Activated B cell treated with CpG ODN at 0.5 μM for 24 hours (primary cell): ENCODE measurements around the gene CLPX. TPM values are rescaled to one million over a fixed set of nuclear protein-coding genes. Genes with fewer than 3 reads are reported as not detected.
"Not testable (repeated sequence)": the region's sequence is repeated elsewhere in the genome, so short reads cannot be mapped to it uniquely, and the experiment has no call there.

Source experiments
- ATAC-seq: fragments of 200-7000 bp; cut with Tn5 transposase; one replicate; pipeline ENCODE4 v1.10.0; 2021; ENCODE audit warnings: low read depth, mild to moderate bottlenecking, moderate library complexity
- CTCF ChIA-PET: fragments of 350-600 bp; sonication (Branson Sonifier 250); formaldehyde crosslinking; loops from one replicate; lab custom pipeline; 2021; ENCODE audit warnings: antibody characterized with exemption; lab: Charles Lee
- POLR2A ChIA-PET: fragments of 350-600 bp; sonication (Branson Sonifier 250); formaldehyde crosslinking; loops from one replicate; lab custom pipeline; 2021; ENCODE audit warnings: antibody characterized with exemption; lab: Charles Lee
- DNase-seq: peaks from one replicate; pipeline ENCODE4 v3.0.0; 2022
- H3K27ac Mint-ChIP-seq: one replicate; pipeline ENCODE4 v1.8.0; 2020; ENCODE audit warnings: mixed read lengths
- H3K27me3 Mint-ChIP-seq: one replicate; pipeline ENCODE4 v1.8.0; 2021; ENCODE audit warnings: mixed read lengths
- H3K36me3 Mint-ChIP-seq: one replicate; pipeline ENCODE4 v1.8.0; 2021; ENCODE audit warnings: low read depth, mixed read lengths
- H3K4me1 Mint-ChIP-seq: one replicate; pipeline ENCODE4 v1.8.0; 2021; ENCODE audit warnings: mixed read lengths
- H3K4me3 Mint-ChIP-seq: one replicate; pipeline ENCODE4 v1.8.0; 2020; ENCODE audit warnings: mild to moderate bottlenecking, mixed read lengths
- H3K9me3 Mint-ChIP-seq: one replicate; pipeline ENCODE4 v1.8.0; 2020; ENCODE audit warnings: mixed read lengths
- intact Hi-C: fragments of 100-400 bp; cut with micrococcal nuclease; formaldehyde crosslinking; loops from one replicate; pipeline ENCODE4 v1.15.1; 2024
- total RNA-seq: library from RNA; stranded (reverse); gene quantifications from 2 replicates; pipeline ENCODE4 v1.2.3, GENCODE V29; 2022
- TF ChIP-seq, protein P1 (sequence below): fragments of 200-600 bp; IDR thresholded peaks from one replicate; pipeline ENCODE4 v1.8.0; 2022; ENCODE audit warnings: antibody characterized with exemption, mild to moderate bottlenecking

Gene CLPX
- total RNA-seq, 1 donor from 2014 or later, result 53.5 TPM

DNA sequence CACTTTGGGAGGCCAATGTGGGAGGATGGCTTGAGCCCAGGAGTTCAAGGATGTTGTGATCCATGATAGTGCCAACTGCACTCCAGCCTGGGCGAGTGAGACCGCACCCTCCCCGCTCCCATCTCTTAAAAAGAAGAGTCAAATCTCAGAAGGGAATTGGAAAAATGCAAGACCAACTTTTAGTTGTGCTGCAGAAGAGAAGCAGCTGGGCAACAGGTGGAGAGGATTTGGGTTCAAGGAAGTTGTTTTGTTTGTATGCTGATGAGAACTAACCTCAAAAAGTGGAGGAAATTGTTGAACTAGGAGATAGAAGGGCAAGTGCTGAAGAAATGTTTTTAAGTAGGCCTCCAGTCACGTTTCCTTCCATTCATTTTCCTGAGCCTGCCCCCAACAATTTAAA lies 38.7 kb downstream of the CLPX start:
- POLR2A ChIA-PET, result no interaction called here
- Mint-ChIP-seq H3K36me3 (peaks cover 33% of the 10 kb centered on the region), H3K4me3 (no peak overlapping the region), H3K27me3 (no peaks in the 10 kb centered on the region), H3K9me3 (no peaks in the 10 kb centered on the region), H3K27ac (no peak overlapping the region), H3K4me1 (no peaks in the 10 kb centered on the region)
- CTCF ChIA-PET, result no interaction called here
- intact Hi-C loops, result no loop called here
- TF ChIP-seq, protein P1, sequence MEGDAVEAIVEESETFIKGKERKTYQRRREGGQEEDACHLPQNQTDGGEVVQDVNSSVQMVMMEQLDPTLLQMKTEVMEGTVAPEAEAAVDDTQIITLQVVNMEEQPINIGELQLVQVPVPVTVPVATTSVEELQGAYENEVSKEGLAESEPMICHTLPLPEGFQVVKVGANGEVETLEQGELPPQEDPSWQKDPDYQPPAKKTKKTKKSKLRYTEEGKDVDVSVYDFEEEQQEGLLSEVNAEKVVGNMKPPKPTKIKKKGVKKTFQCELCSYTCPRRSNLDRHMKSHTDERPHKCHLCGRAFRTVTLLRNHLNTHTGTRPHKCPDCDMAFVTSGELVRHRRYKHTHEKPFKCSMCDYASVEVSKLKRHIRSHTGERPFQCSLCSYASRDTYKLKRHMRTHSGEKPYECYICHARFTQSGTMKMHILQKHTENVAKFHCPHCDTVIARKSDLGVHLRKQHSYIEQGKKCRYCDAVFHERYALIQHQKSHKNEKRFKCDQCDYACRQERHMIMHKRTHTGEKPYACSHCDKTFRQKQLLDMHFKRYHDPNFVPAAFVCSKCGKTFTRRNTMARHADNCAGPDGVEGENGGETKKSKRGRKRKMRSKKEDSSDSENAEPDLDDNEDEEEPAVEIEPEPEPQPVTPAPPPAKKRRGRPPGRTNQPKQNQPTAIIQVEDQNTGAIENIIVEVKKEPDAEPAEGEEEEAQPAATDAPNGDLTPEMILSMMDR, result no peak
- no peak for DNase-seq
- no peak for ATAC-seq

DNA sequence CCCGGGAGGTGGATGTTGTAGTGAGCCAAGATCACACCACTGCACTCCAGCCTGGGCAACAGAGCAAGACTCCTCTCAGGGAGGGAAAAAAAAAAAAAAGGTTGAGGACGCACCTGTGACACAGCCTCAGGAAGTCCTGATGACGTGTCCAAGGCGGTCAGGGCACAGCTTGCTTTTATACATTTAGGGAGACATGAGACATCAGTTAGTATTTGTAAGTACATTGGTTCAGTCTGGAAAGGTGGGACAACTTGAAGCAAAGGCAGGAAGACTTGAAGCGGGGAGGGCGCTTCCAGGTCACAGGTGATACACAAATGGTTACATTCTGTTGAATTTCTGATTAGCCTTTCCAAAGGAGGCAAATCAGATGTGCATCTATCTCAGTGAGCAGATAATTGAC lies 46.5 kb downstream of the CLPX start:
- H3K4me1 Mint-ChIP-seq, DNase-seq, H3K36me3 Mint-ChIP-seq, H3K27ac Mint-ChIP-seq, POLR2A ChIA-PET, ATAC-seq, intact Hi-C loops, H3K9me3 Mint-ChIP-seq, CTCF ChIA-PET, H3K4me3 Mint-ChIP-seq, H3K27me3 Mint-ChIP-seq: not testable (repeated sequence)

DNA sequence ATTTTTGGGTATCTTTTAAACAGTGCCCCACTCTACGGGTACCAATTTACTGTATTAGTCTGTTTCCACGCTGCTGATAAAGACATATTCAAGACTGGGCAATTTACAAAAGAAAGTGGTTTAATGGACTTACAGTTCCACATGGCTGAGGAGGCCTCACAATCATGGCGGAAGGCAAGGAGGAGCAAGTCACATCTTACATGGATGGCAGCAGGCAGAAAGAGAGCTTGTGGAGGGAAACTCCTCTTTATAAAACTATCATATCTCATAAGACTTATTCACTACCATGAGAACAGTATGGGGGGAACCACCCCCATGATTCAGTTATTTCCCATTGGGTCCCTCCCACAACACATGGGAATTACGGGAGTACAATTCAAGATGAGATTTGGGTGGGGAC lies 47.2 kb downstream of the CLPX start:
- H3K4me3 Mint-ChIP-seq, POLR2A ChIA-PET, intact Hi-C loops, H3K9me3 Mint-ChIP-seq, DNase-seq, H3K4me1 Mint-ChIP-seq, H3K27ac Mint-ChIP-seq, H3K36me3 Mint-ChIP-seq, CTCF ChIA-PET, H3K27me3 Mint-ChIP-seq, ATAC-seq: not testable (repeated sequence)

DNA sequence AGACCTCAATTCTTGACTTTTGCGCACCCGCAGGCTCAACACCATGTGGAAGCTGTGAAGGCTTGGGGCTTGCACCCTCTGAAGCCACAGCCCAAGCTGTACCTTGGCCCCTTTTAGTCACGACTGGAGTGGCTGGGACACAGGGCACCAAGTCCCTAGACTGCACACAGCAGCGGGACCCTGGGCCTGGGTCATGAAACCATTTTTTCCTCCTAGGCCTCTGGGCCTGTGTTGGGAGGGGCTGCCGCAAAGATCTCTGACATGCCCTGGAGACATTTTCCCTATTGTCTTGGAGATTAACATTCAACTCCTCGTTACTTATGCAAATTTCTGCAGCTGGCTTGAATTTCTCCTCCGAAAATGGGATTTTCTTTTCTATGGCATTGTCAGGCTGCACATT lies 48.1 kb downstream of the CLPX start:
- H3K9me3 Mint-ChIP-seq, CTCF ChIA-PET, intact Hi-C loops, H3K27me3 Mint-ChIP-seq, ATAC-seq, H3K36me3 Mint-ChIP-seq, H3K4me3 Mint-ChIP-seq, H3K27ac Mint-ChIP-seq, DNase-seq, POLR2A ChIA-PET: not testable (repeated sequence)
- H3K4me1 Mint-ChIP-seq, result peaks cover 12% of the 10 kb centered on the region

DNA sequence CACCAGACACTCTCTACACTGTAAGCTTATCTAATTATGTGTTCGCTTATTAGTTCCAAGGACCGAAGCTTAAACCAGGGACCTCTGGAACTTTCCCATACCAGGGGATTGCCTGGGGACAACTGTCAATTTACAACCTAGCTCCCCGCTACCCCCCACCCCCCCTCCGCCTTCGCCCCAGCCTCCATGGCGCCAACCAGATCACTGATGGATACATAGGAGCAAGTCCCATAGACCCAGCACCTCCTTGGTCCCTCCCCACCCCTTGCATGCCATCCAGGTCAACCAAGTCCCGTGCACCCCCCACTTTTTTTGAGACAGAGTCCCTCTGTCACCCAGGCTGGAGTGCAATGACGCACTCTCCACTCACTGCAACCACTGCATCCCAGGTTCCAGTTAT lies 50.6 kb downstream of the CLPX start:
- DNase-seq (no peak), ATAC-seq (no peak)
- Mint-ChIP-seq H3K27ac (no peak overlapping the region), H3K4me1 (peaks cover 24% of the 10 kb centered on the region), H3K4me3 (peak overlapping the region; percentile 57), H3K9me3 (peaks cover 5% of the 10 kb centered on the region), H3K36me3 (peaks cover 12% of the 10 kb centered on the region), H3K27me3 (no peaks in the 10 kb centered on the region)
- CTCF ChIA-PET, result no interaction called here
- TF ChIP-seq, protein P1, result no peak
- intact Hi-C loops, result no loop called here
- POLR2A ChIA-PET, result interaction anchor here (0.5 to 1.7 kb wide), 10 partner anchors 14 to 735 kb away, joined by 3 to 9 read pairs (median 4); partner anchors contain the start of genes CLPX, DPP8, RAB11A and RNU5B-1

DNA sequence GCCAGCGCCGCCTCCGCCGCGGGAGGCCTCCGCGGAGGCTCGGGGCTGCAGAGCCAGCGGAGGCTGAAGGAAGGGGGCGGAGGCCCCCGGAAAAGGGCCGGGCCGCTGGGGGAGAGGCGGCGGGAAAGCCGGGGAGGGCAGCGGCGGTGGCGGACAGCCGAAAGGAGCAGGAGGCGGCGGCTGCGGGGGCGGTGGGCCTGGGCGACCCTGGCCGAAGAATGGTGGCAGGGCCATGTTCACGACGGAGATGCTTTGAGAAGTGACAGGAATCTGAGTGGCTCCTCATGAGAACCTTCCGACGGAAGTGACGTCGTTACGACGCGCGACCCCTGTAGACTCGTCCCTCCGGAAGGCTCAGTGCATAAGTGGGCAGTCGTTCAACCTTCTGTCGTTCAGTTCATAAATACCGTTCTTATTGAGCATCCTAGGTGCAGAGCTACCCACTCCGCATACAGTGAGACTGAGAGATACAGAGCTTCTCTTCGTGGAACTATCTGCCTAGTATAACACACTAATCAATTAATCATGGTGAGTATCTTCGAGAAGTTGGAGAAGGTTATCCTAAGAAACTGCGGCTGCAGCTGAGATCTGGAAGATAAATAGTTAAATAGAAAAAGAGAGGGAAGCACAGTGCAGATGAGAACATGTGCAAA lies 51.5 kb downstream of the CLPX start, which contains the start of gene PDCD7:
PDCD7 (minus strand) TSS at position 261 of the 653 bp plus-strand sequence; CDS start at position 234, 27 bp downstream.
- CTCF ChIA-PET, result no interaction called here
- peaks cover 5% of the 10 kb centered on the region for H3K9me3 Mint-ChIP-seq
- peaks cover 20% of the 10 kb centered on the region for H3K36me3 Mint-ChIP-seq
- POLR2A ChIA-PET, result interaction anchor here (0.5 to 1.7 kb wide), 13 partner anchors 11 to 1630 kb away, joined by 3 to 14 read pairs (median 4); partner anchors contain the start of genes CLPX, DPP8, PARP16 and RAB11A
- DNase-seq (peak; percentile 70), ATAC-seq (peak; percentile 95)
- intact Hi-C loops, result loop anchor here (1.0 to 2.0 kb wide), 3 partner anchors 52 to 171 kb away; partner anchors contain the start of genes CLPX, RNU5A-1 and RNU5B-1
- TF ChIP-seq, protein P1, result no peak
- peak within 1 kb of the TSS; percentile 89 for H3K4me3 Mint-ChIP-seq
- H3K4me1 Mint-ChIP-seq, result peaks cover 28% of the 10 kb centered on the region
- peak within 1 kb of the TSS; percentile 84 for H3K27ac Mint-ChIP-seq
- no peaks in the 10 kb centered on the region for H3K27me3 Mint-ChIP-seq
